Neutrophil (primary cell): ENCODE data around the gene DBN1.

Source experiments
- H3K27ac ChIP-seq: fragments of 200-600 bp; sonication (generic); 2 replicates; pipeline ENCODE4 v1.5.1; 2016; ENCODE audit warnings: mild to moderate bottlenecking, moderate library complexity
- H3K27me3 ChIP-seq: fragments of 200-600 bp; sonication (generic); 2 replicates; pipeline ENCODE4 v1.6.0; 2016; ENCODE audit warnings: mild to moderate bottlenecking
- H3K36me3 ChIP-seq: fragments of 200-600 bp; sonication (generic); 2 replicates; pipeline ENCODE4 v1.5.1; 2017
- H3K4me1 ChIP-seq, 2 experiments: fragments of 200-600 bp in 1 of 2; sonication (generic) in 1 of 2; 1 replicate in 1 of 2; 2 replicates in 1 of 2; pipeline versions ENCODE4 v1.5.1 to v1.6.1; 2013 to 2016; ENCODE audit warnings: low read depth in 1 of 2, low read length in 1 of 2, mild to moderate bottlenecking in 1 of 2, moderate library complexity in 1 of 2; ENCODE audit not compliant: control insufficient read depth in 1 of 2, insufficient read depth in 1 of 2
- H3K4me3 ChIP-seq, 2 experiments: fragments of 200-600 bp in 1 of 2; sonication (generic) in 1 of 2; 1 replicate in 1 of 2; 2 replicates in 1 of 2; pipeline ENCODE4 v1.5.1; 2013 to 2016; ENCODE audit warnings: low read depth in 1 of 2, low read length in 1 of 2, mild to moderate bottlenecking in 1 of 2, moderate library complexity in 1 of 2
- H3K9me3 ChIP-seq: fragments of 200-600 bp; sonication (generic); 2 replicates; pipeline ENCODE4 v1.5.1; 2016
- CTCF ChIP-seq: fragments of 200-600 bp; sonication (generic); IDR thresholded peaks from 2 replicates; pipeline ENCODE4 v1.5.1; 2016; ENCODE audit warnings: antibody characterized with exemption

DBN1 gene

GRCh38 chr5:177473443-177474001 is at the start of gene DBN1:
TSS of gene DBN1 (minus strand) at chr5:177473634. CDS start at chr5:177473521, 113 bp downstream.
- Histone ChIP-seq H3K36me3 (peaks cover 13% of the 10 kb centered on the region), H3K27ac (no peak within 1 kb of the TSS), H3K4me3 (peak within 1 kb of the TSS; percentile 25 to 64), H3K27me3 (peaks cover 66% of the 10 kb centered on the region), H3K9me3 (no peaks in the 10 kb centered on the region), H3K4me1 (peaks cover 35 to 56% of the 10 kb centered on the region in 2 experiments)
- no peak for TF ChIP-seq CTCF

- H3K4me3 ChIP-seq = no peak overlapping the region
Measured at GRCh38 chr5:177520916-177521513, 47.6 kb upstream of the DBN1 start.

GRCh38 chr5:177520271-177520670 is 46.8 kb upstream of the DBN1 start:
- H3K4me1 ChIP-seq = peaks cover 18 to 20% of the 10 kb centered on the region in 2 experiments
- no peaks in the 10 kb centered on the region for H3K9me3 ChIP-seq
- no peak for TF ChIP-seq CTCF
- peaks cover 58% of the 10 kb centered on the region for H3K36me3 ChIP-seq
- H3K27me3 ChIP-seq = no peaks in the 10 kb centered on the region
- no peak overlapping the region for H3K4me3 ChIP-seq
- no peak overlapping the region for H3K27ac ChIP-seq

More at GRCh38 chr5:177520916-177521513, 47.6 kb upstream of the DBN1 start:
- Histone ChIP-seq H3K36me3 (peaks cover 65% of the 10 kb centered on the region), H3K4me1 (peaks cover 12 to 13% of the 10 kb centered on the region in 2 experiments), H3K27ac (no peak overlapping the region), H3K9me3 (no peaks in the 10 kb centered on the region), H3K27me3 (no peaks in the 10 kb centered on the region)
- TF ChIP-seq CTCF = no peak

GRCh38 chr5:177519463-177520235 is 46.2 kb upstream of the DBN1 start:
- Histone ChIP-seq H3K4me1 (peaks cover 18 to 21% of the 10 kb centered on the region in 2 experiments), H3K27ac (peak overlapping the region; percentile 31), H3K27me3 (no peaks in the 10 kb centered on the region), H3K4me3 (no peak overlapping the region), H3K9me3 (no peaks in the 10 kb centered on the region), H3K36me3 (peaks cover 57% of the 10 kb centered on the region)
- TF ChIP-seq CTCF = no peak

- Histone ChIP-seq H3K4me3 (peak within 1 kb of the TSS; percentile 89 to 91), H3K9me3 (no peaks in the 10 kb centered on the region), H3K27me3 (no peaks in the 10 kb centered on the region), H3K27ac (peak within 1 kb of the TSS; percentile 86), H3K4me1 (peaks cover 25 to 26% of the 10 kb centered on the region in 2 experiments), H3K36me3 (peaks cover 59% of the 10 kb centered on the region)
- peak; percentile 27 for TF ChIP-seq CTCF
Measured at GRCh38 chr5:177516601-177517568, 43.5 kb upstream of the DBN1 start, which contains the start of gene DDX41. TSS of gene DDX41 (minus strand) at chr5:177516961. CDS start at chr5:177516945, 16 bp downstream.
